CD4-positive, alpha-beta T cell treated with Interleukin-21 for 1 hour (primary cell): Measurements from ENCODE around the gene FNBP1.

ENCODE experiments used
- DNase-seq: peaks from one replicate; pipeline ENCODE4 v3.0.0-alpha.2; 2020

FNBP1 gene

GRCh38 chr9:130042885-130043653, at the start of gene FNBP1:
TSS of gene FNBP1 (minus strand) at chr9:130043189. CDS start at chr9:130042975, 214 bp downstream.
- peak; percentile 86 for DNase-seq

GRCh38 chr9:130090915-130091314, 47.9 kb upstream of the FNBP1 start:
- no peak for DNase-seq

GRCh38 chr9:130089141-130089540, 46.2 kb upstream of the FNBP1 start:
- no peak for DNase-seq

GRCh38 chr9:130088051-130088450, 45.1 kb upstream of the FNBP1 start:
- DNase-seq, result no peak

- DNase-seq, result no peak
Measured at GRCh38 chr9:130084337-130084736, 41.3 kb upstream of the FNBP1 start.

- no peak for DNase-seq
Measured at GRCh38 chr9:130078547-130078946, 35.6 kb upstream of the FNBP1 start.

- no peak for DNase-seq
Measured at GRCh38 chr9:130073373-130073772, 30.4 kb upstream of the FNBP1 start.

GRCh38 chr9:130072515-130073235, 29.7 kb upstream of the FNBP1 start:
- no peak for DNase-seq

GRCh38 chr9:130069048-130069447, 26.1 kb upstream of the FNBP1 start:
- DNase-seq, result no peak

GRCh38 chr9:130064621-130065020, 21.6 kb upstream of the FNBP1 start:
- no peak for DNase-seq

- no peak for DNase-seq
Measured at GRCh38 chr9:130062750-130063149, 19.8 kb upstream of the FNBP1 start.

- no peak for DNase-seq
Measured at GRCh38 chr9:130060296-130060695, 17.3 kb upstream of the FNBP1 start.

- DNase-seq, result no peak
Measured at GRCh38 chr9:130058887-130059286, 15.9 kb upstream of the FNBP1 start.

GRCh38 chr9:130058154-130058553, 15.2 kb upstream of the FNBP1 start:
- peak; percentile 27 for DNase-seq

- no peak for DNase-seq
Measured at GRCh38 chr9:130054820-130055219, 11.8 kb upstream of the FNBP1 start.

GRCh38 chr9:130054325-130054786, 11.4 kb upstream of the FNBP1 start:
- DNase-seq, result no peak

- peak; percentile 76 for DNase-seq
Measured at GRCh38 chr9:130053504-130054324, 10.7 kb upstream of the FNBP1 start, which contains the start of gene GPR107. TSS of gene GPR107 (plus strand) at chr9:130053906. CDS start at chr9:130053933, 27 bp downstream.

GRCh38 chr9:130053109-130053503, 10.1 kb upstream of the FNBP1 start:
- DNase-seq, result no peak

GRCh38 chr9:130051855-130052254, 8.9 kb upstream of the FNBP1 start:
- DNase-seq, result no peak

GRCh38 chr9:130050462-130050861, 7.5 kb upstream of the FNBP1 start:
- no peak for DNase-seq

GRCh38 chr9:130049431-130050210, 6.6 kb upstream of the FNBP1 start:
- DNase-seq, result no peak

- DNase-seq, result no peak
Measured at GRCh38 chr9:130045725-130046450, 2.9 kb upstream of the FNBP1 start.
